HG02938 (cell line): ENCODE data around the gene CDH11.

ENCODE experiments used
- ATAC-seq: cut with Tn5 transposase; IDR thresholded peaks from one replicate; pipeline ENCODE4 v1.9.1; 2021; ENCODE audit warnings: mild to moderate bottlenecking, moderate library complexity; ENCODE audit not compliant: unreplicated experiment

CDH11 gene

GRCh38 chr16:64983963-64984362 is 137.9 kb downstream of the CDH11 start:
- no peak for ATAC-seq

GRCh38 chr16:64983231-64983630 is 138.6 kb downstream of the CDH11 start:
- no peak for ATAC-seq

GRCh38 chr16:64982581-64982980 is 139.3 kb downstream of the CDH11 start:
- ATAC-seq, result no peak

GRCh38 chr16:64981568-64982281 is 140.1 kb downstream of the CDH11 start:
- ATAC-seq, result no peak

GRCh38 chr16:64977206-64977920 is 144.5 kb downstream of the CDH11 start:
- no peak for ATAC-seq

GRCh38 chr16:64975821-64976220 is 146.0 kb downstream of the CDH11 start:
- ATAC-seq, result no peak

- no peak for ATAC-seq
These were observed 147.5 kb downstream of the CDH11 start for GRCh38 chr16:64974381-64974780.

GRCh38 chr16:64973171-64973570 is 148.7 kb downstream of the CDH11 start:
- ATAC-seq, result no peak

GRCh38 chr16:64971171-64971570 is 150.7 kb downstream of the CDH11 start:
- no peak for ATAC-seq

GRCh38 chr16:64969221-64969620 is 152.6 kb downstream of the CDH11 start:
- no peak for ATAC-seq

GRCh38 chr16:64968539-64968938 is 153.3 kb downstream of the CDH11 start:
- ATAC-seq, result no peak

GRCh38 chr16:64964126-64964540 is 157.7 kb downstream of the CDH11 start:
- no peak for ATAC-seq

GRCh38 chr16:64962786-64963185 is 159.1 kb downstream of the CDH11 start:
- ATAC-seq, result no peak

GRCh38 chr16:64957246-64957645 is 164.6 kb downstream of the CDH11 start:
- ATAC-seq, result no peak

- no peak for ATAC-seq
These were observed 169.7 kb downstream of the CDH11 start for GRCh38 chr16:64952177-64952576.

- no peak for ATAC-seq
These were observed 170.7 kb downstream of the CDH11 start for GRCh38 chr16:64951193-64951592.

- ATAC-seq, result no peak
These were observed 171.1 kb downstream of the CDH11 start for GRCh38 chr16:64950731-64951130.

GRCh38 chr16:64950262-64950661 is 171.6 kb downstream of the CDH11 start:
- no peak for ATAC-seq

GRCh38 chr16:64948056-64948455 is 173.8 kb downstream of the CDH11 start:
- ATAC-seq, result no peak

GRCh38 chr16:64947651-64948050 is 174.2 kb downstream of the CDH11 start:
- no peak for ATAC-seq

GRCh38 chr16:64933885-64934284 is 188.0 kb downstream of the CDH11 start:
- ATAC-seq, result no peak

- no peak for ATAC-seq
These were observed 195.4 kb downstream of the CDH11 start for GRCh38 chr16:64926476-64926875.
